Activated CD8-positive, alpha-beta memory T cell treated with anti-CD3 and anti-CD28 coated beads, Interleukin-2, amount 50 U/mL, for 48 hours (primary cell): ENCODE results near the gene TFCP2L1.

Experiments
- DNase-seq: peaks from one replicate; pipeline ENCODE4 v3.0.0-alpha.2; 2020

TFCP2L1 gene

DNA sequence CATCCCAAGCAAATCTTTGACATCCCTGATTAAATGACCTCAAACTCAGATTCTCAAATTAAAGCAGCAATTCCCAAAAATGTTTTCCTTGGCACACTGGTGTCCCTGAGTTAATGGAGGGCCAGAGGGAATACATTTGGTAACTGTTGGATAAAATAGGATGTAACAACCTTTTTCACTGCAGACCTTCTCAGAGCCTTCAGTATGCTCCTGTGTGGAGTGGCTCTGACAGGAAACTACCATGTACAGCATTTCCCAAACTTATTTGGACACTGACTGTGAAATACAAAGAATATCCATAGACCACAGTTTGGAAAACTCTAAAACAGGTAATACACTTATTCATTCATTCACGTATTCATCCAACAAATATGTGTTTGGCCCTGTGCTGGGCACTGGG, 91.8 kb downstream of the TFCP2L1 start:
- no peak for DNase-seq

DNA sequence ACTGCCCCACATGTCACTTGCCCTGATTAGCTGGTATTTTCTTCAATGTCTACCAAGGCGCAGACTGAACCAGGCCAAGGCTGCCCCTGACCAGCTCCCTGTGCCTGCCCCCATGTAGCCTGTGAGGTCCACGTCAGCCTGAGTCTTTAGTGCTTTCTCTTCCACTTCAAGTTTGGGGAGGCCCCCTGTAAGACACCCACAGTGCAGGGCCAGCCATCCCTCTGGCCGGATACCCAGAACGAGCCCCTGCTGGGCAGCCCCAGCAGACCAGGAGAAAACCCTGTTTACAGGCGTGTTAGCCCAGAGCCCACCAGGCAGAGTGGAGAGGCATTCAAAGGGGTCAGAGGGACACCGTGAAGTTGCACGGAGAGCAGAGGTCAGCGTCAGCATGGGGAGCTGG, 92.4 kb downstream of the TFCP2L1 start:
- no peak for DNase-seq

DNA sequence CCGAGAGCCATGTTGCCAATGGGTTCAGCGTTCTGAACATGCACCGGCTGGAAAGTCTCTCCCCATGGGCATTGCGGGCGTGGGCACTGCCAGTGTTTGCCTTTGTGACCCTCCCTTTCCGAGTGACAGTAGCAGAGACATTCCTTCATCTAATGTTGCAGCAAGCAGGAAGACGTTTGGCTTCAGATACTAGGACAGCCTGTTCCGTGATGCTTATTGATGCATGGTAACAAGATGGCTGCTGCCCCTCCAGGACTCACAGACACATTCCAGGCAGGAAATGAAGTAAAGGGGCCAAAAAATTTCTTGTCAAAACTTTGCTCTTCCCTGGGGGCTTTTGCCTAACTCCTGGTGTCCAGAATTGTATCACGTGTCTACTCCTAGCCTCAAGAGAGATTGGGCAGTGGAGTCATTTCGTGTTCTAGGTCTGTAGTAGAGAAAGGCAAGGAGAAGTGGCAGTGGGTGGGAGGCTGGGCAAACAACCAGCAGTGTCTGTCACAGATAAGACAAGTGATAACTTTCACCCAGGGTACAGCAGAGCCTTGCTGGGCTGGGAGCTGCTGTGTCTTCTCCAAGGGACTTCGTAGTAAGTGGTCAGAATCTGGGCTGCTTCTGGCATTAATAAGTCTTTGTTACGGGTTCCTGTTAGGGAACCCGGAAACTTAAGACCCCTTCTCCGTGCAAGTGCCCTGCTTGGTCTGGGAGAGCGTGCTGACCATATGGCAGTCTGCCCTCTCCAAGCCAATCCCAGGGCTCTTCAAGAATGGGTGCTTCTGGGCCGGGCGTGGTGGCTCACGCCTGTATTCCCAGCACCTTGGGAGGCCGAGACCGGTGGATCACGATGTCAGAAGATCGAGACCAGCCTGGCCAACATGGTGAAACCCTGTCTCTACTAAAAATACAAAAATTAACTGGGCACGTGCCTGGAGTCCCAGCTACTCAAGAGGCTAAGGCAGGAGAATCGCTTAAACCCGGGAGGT, 93.5 kb downstream of the TFCP2L1 start:
- DNase-seq: no peak

GRCh38 chr2:121189661-121190381, 95.2 kb downstream of the TFCP2L1 start:
- DNase-seq: no peak

DNA sequence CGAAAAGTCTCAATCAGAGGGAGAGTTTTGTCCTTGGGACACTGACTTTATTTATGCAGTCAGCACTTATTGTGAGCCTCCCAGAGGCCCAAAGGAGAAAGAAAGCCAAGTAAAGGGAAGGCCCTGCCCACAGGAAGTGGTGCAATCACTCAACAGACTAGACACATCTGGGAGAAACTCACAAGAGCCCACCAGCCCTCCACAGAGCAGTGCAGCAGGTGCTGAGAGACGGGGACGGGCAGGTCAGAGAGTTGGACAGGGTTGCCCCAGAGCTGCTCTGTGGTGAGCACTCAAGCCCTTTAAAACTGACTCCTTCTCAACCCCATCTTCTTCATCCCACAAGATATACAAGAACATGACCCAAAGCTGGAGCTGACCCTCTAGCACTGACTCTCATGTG, 96.0 kb downstream of the TFCP2L1 start:
- DNase-seq: no peak

DNA sequence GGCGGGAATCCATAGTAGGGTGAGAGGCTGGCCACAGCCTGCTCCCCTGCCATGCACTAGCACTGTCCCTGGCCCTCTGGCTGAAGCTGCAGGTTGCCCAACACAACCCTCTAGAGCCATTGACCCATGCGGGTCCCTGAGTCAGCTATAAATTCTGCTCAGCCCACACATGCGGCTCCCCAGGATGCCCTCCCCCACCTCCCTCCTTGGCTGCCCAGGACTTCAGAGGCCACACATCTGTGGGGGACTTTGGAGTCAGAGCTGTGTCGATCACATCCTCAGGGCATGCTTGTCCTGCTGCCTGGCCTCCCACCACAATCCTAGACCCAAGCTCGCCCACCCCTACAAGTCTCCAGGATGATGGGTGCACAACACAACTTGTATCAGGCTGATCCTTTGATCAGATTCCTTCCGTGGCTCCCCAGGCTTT, 97.0 kb downstream of the TFCP2L1 start:
- DNase-seq: peak; percentile 18

DNA sequence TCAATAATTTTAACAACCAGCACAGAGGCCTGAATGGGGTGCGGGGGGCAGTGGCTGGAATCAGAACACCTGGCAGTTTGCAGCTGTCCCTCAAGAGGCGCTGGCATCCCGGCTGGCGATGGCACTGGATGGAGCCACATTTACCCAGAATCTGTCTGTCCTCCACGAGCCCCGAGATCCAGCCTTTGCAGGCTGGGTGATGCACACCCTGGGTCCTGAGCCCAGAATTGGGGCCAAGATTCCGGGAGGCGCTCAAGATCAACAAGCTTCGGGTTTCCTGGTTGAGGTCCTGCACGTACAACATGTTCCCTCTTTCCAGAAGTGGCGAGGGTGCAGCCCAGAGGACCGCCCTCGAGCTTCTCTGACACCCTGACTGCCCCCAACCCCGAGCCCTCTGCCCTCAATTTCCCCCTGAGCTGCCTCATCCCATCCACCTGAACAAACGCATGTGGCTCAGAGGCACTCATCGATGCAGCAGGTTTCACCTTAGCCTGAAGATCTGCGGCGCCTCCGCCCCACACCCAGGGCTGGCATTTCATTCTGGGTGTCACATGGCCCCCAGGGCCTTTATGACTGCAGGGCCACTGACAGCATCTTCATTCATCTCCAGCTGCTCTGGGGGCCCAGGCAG, 97.5 kb downstream of the TFCP2L1 start:
- DNase-seq: peak; percentile 20

DNA sequence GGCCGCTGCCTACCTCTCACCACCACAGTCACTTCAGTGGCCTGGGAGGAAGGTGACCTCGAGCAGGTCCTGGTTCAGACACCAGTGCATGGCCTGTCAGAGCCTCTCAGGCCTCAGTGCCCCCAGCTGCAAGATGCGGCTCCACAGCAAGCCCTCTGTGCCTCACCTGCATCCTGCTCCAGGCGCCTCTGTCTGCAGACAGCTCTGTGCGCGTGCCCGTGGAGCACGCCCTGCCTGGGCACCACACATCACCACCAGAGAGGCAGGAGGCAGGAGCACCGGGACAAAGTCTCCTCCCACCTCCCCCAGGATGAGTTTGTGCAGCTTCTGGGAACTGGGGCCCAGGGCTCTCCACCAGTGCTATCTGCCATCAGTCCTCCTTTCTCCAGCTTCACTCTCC, 98.7 kb downstream of the TFCP2L1 start:
- no peak for DNase-seq

DNA sequence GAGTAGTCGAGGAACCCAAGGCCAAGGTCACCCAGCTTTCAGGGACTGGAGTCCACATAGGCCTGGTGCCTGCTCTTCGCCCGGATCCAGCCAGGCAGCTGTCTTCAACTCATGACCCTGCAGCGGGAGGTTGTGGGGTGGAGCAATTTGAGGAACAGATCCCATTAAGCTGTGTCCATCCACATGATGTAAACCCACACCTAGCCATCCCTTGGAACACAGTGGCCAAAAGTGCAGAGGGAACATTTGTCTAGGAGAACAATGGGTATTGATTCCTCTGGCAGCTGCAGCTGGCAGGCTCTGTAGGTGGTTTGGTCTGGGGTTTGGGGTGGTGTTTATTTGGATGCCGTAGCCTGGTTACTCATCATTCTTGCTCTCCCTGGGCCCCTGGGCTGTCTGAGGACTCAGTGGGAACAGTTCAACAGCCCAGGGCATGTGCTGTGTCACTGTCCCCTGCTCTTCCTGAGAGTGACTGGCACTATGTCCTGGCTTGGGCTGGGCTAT, 99.4 kb downstream of the TFCP2L1 start:
- no peak for DNase-seq

- no peak for DNase-seq
Observed at GRCh38 chr2:121185111-121185510, 99.9 kb downstream of the TFCP2L1 start.

- no peak for DNase-seq
Observed at GRCh38 chr2:121184248-121184862, 100.6 kb downstream of the TFCP2L1 start.

DNA sequence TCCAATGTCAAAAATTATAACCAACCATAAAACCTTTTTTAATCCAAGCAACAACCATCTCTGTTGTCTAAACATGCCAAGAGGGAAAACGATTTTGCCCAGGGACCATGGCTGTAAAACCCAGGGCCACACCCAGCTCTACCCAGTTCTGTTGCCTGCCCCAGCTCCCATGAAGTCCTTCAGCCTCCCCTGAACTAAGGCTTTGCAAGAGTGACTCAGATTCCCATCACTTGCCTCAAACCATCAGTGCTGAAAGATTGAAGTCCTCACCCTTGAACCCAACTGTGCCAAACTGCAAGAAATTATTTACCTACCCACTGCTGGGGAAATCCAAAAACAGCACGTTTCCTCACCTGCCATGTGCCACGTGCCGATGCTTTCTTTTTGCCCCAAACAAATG, 102.5 kb downstream of the TFCP2L1 start:
- no peak for DNase-seq

DNA sequence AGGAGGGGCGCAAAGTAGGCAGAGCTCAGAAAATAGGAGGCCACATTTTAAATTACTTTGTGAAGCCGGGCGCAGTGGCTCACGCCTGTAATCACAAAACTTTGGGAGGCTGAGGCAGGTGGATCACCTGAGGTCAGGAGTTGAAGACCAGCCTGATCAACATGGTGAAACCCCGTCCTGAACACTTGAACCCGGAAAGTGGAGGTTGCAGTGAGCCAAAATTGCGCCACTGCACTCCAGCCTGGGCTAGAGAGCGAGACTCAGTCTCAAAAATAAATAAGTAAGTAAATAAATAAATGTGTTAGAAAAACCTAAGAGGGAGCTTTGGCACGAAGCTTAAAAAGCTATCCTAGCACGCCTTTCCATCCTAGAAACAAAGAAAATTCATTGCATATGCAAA, 105.5 kb downstream of the TFCP2L1 start:
- DNase-seq: no peak

DNA sequence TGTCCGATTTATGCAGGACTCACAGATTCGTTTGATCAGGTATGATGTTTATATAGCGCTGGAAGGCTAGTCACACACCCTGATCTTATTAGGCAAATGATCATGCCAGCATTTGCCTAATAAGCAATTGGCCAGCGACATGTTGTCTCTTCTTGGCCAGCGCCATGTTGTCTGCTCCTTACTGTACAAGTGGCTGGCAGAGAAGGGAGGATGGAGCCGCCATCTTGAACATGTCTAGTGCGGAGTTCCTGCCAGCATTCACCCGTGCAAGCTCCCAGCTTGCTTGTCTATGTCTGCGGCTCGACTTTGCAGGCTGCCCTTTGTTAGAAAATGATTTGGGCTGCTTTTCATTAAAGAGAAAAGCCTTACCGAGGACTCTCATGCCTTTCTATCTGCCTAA, 106.3 kb downstream of the TFCP2L1 start:
- DNase-seq: no peak

DNA sequence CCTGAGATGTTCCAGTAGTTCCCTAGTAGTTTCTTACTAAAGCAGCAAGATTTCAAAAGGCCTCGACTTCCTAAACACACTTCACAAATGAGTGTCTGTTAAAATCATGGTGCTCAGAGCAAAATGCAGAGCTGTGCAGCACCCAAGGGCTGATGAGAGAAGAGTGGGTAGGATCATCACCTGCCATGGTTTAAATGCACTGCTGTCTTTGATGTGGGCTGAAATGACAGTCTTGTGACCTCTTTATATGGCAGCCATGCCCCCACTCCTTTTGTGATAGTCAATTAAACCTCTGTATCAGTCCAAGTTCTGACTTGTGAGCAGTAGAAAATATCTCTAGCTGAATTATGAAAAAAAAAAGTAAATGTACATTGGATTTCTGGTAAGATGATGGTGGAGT, 107.1 kb downstream of the TFCP2L1 start:
- no peak for DNase-seq

GRCh38 chr2:121175326-121175725, 109.7 kb downstream of the TFCP2L1 start:
- no peak for DNase-seq

- DNase-seq: no peak
Observed at GRCh38 chr2:121173806-121174205, 111.2 kb downstream of the TFCP2L1 start.

DNA sequence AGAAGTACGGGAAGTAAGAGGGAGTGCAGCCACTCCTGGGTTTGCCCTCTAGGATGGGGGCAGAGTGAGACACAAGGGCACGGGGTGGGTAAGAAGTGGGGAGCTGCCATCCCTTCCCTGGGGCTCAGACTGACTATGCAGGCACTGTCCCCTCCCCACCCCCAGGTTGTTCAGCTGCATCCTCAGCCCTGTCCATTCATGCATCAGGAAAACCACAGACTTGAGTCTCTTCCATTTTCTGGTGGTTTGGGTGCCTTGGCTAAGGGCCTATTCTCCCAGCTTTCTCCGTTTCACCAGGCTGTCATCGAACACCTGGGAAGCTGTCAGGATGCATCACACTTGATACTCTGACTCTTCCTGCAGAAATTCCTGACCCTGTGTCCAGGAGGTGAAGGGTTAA, 111.9 kb downstream of the TFCP2L1 start:
- no peak for DNase-seq

DNA sequence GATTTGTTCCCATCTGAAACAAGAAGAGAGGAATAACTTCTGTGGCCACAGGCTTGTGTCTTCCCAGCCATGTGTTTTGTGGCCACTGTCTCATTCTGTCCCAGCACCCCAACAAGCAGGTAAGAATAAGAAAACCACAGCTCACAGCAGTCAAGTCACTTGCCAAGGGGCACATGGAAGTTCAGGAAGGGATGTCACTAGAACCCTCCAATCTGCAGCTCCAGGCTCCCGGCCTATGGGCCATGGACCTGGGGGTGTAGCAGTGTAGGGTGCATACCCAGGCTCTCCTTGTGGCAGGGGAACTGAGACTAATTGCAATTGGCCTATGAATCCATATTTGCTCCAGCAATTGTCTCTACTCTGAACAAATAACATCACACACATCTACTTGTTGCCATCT, 112.5 kb downstream of the TFCP2L1 start:
- no peak for DNase-seq

DNA sequence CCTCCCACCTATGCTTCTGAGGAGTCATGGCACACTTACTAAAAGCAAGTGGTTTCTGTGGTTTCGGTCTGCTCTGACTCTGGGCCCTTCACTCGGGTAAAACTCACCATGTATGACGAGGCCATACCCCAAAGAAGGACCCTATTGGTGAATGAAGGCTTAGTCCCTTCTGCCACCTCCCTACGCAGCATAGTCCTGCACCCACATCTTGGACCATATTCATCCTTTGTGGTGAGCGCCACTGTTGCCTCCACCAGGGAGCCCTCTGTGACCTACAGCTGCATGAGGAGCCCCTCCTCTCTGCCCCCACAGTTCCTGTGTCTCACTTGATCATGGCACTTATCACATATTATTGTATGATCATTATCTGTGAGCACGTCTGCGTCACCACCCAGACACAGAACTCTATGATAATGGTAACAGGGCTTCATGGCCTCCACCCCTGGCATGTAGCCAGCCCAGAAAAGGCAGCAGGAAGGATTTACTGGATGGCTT, 113.3 kb downstream of the TFCP2L1 start:
- peak; percentile 60 for DNase-seq

GRCh38 chr2:121170577-121170976, 114.4 kb downstream of the TFCP2L1 start:
- no peak for DNase-seq

DNA sequence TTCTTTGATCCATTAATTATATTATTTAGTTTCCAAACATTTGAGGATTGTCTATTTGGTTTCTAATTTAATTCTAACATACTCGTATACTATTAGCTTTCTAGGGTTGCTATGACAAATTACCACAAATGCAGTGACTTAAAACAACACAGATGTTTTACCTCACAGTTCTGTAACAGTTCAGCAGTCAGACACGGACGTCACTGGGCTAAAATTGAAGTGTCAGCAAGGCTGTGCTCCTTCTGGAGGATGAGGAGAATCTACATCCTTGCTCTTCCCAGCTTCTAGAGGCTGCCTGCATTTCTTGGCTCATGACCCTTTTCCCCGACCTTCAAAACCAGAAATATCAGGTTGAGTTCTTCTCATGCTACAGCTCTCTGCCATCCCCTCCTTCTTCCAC, 117.6 kb downstream of the TFCP2L1 start:
- no peak for DNase-seq
